Vagina (tissue), 2 donors: ENCODE data around the gene FTH1. TPM values are rescaled to one million over a fixed set of nuclear protein-coding genes. Genes with fewer than 3 reads are reported as not detected.
"Not testable (repeated sequence)": the region's sequence is repeated elsewhere in the genome, so short reads cannot be mapped to it uniquely, and the experiment has no call there.

Source experiments
- DNase-seq, 2 donors: peaks; one replicate each; pipeline ENCODE4 v3.0.0-alpha.2; 2017; ENCODE audit errors: extremely low spot score in 2 of 2
- H3K27ac ChIP-seq: fragments of 200-600 bp; sonication (generic); one replicate; pipeline ENCODE4 v1.5.1; 2019
- H3K27me3 ChIP-seq: fragments of 200-600 bp; sonication (generic); one replicate; pipeline ENCODE4 v1.5.1; 2019
- H3K36me3 ChIP-seq, 2 donors: fragments of 200-600 bp; sonication (generic); one replicate each; pipeline ENCODE4 v1.5.1; 2017 to 2019
- H3K4me1 ChIP-seq: fragments of 200-600 bp; sonication (generic); one replicate; pipeline ENCODE4 v1.5.1; 2019
- H3K4me3 ChIP-seq, 2 donors: fragments of 200-600 bp; sonication (generic); 1 replicate in 1 of 2; 2 replicates in 1 of 2; pipeline ENCODE4 v1.5.1; 2016 to 2019
- H3K9me3 ChIP-seq: fragments of 200-600 bp; sonication (generic); one replicate; pipeline ENCODE4 v1.5.1; 2019
- POLR2A ChIP-seq, 2 donors: fragments of 450-650 bp; IDR thresholded peaks; one replicate each; pipeline ENCODE4 v1.6.1; 2017; ENCODE audit warnings: antibody characterized with exemption in 2 of 2, mild to moderate bottlenecking in 2 of 2, moderate library complexity in 2 of 2
- POLR2AphosphoS5 ChIP-seq, 2 donors: sonication (generic); formaldehyde crosslinking; IDR thresholded peaks; one replicate each; pipeline ENCODE4 v1.9.0; 2017; ENCODE audit warnings: antibody characterized with exemption in 2 of 2, mild to moderate bottlenecking in 2 of 2, low read depth in 1 of 2; ENCODE audit not compliant: insufficient read depth in 1 of 2
- intact Hi-C: fragments of 100-400 bp; cut with DNase I; formaldehyde crosslinking; loops from one replicate; pipeline ENCODE4 v1.15.1; 2023
- total RNA-seq: library from RNA; depleted of rRNA; stranded (reverse); fragments of >200 nt; gene quantifications from one replicate; pipeline ENCODE4 v1.2.3, GENCODE V29; 2016
- TF ChIP-seq, protein P1 (sequence below), 3 experiments: fragments of 450-650 bp in 2 of 3; fragments of 200-600 bp in 1 of 3; sonication (generic) in 1 of 3; IDR thresholded peaks; one replicate each; pipeline ENCODE4 v1.5.1; 2017 to 2019; ENCODE audit warnings: antibody characterized with exemption in 3 of 3, mild to moderate bottlenecking in 2 of 3, moderate library complexity in 2 of 3

Gene FTH1
- total RNA-seq, 1 donor from 2014 or later, result 2,421 TPM

DNA sequence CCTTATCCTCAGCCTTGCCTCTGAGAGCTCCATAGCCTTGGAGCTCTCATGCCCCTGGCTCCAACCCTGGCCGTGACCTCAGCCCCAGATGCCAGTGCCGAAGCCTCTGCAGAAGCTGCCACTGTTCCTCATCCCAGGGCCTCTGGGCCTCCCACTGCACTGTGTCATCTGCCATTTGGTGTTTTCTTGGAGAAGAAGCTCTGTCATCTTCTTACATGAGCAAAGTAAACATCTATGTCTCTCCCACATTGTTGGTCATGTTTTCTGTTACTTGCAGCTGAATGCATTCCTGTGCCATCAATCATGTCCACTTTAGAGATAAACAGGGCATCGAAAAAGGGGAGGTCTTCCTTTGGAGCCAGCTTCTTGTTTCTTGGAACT is 45.0 kb upstream of the FTH1 start:
- no peak overlapping the region for H3K27ac ChIP-seq
- intact Hi-C loops, result loop anchor here (5.0 kb wide), 1 partner anchor 200 kb away; no protein-coding TSS in a partner anchor

GRCh38 chr11:62011881-62012280 is 44.4 kb upstream of the FTH1 start:
- TF ChIP-seq POLR2A (IDR thresholded peaks at IDR 0.05) (no peak), POLR2AphosphoS5 (IDR thresholded peaks at IDR 0.05; ENCODE audit: insufficient read depth in 1 of 2, low read depth in 1 of 2) (no peak)
- TF ChIP-seq, protein P1, sequence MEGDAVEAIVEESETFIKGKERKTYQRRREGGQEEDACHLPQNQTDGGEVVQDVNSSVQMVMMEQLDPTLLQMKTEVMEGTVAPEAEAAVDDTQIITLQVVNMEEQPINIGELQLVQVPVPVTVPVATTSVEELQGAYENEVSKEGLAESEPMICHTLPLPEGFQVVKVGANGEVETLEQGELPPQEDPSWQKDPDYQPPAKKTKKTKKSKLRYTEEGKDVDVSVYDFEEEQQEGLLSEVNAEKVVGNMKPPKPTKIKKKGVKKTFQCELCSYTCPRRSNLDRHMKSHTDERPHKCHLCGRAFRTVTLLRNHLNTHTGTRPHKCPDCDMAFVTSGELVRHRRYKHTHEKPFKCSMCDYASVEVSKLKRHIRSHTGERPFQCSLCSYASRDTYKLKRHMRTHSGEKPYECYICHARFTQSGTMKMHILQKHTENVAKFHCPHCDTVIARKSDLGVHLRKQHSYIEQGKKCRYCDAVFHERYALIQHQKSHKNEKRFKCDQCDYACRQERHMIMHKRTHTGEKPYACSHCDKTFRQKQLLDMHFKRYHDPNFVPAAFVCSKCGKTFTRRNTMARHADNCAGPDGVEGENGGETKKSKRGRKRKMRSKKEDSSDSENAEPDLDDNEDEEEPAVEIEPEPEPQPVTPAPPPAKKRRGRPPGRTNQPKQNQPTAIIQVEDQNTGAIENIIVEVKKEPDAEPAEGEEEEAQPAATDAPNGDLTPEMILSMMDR (IDR thresholded peaks at IDR 0.05), result no peak
- DNase-seq, result no peak
- Histone ChIP-seq H3K9me3 (no peaks in the 10 kb centered on the region), H3K4me3 (no peak overlapping the region), H3K27me3 (no peaks in the 10 kb centered on the region), H3K4me1 (no peaks in the 10 kb centered on the region), H3K36me3 (no peaks in the 10 kb centered on the region), H3K27ac (no peak overlapping the region)
- intact Hi-C loops, result loop anchor here (5.0 kb wide), 1 partner anchor 200 kb away; no protein-coding TSS in a partner anchor

More for the DNA sequence above, 45.0 kb upstream of the FTH1 start:
- no peak overlapping the region for H3K4me3 ChIP-seq
- H3K4me1 ChIP-seq, result no peaks in the 10 kb centered on the region
- TF ChIP-seq POLR2AphosphoS5 (IDR thresholded peaks at IDR 0.05; ENCODE audit: insufficient read depth in 1 of 2, low read depth in 1 of 2), result no peak
- no peaks in the 10 kb centered on the region for H3K27me3 ChIP-seq
- no peak for DNase-seq
- H3K9me3 ChIP-seq, result no peaks in the 10 kb centered on the region
- H3K36me3 ChIP-seq, result no peaks in the 10 kb centered on the region

DNA sequence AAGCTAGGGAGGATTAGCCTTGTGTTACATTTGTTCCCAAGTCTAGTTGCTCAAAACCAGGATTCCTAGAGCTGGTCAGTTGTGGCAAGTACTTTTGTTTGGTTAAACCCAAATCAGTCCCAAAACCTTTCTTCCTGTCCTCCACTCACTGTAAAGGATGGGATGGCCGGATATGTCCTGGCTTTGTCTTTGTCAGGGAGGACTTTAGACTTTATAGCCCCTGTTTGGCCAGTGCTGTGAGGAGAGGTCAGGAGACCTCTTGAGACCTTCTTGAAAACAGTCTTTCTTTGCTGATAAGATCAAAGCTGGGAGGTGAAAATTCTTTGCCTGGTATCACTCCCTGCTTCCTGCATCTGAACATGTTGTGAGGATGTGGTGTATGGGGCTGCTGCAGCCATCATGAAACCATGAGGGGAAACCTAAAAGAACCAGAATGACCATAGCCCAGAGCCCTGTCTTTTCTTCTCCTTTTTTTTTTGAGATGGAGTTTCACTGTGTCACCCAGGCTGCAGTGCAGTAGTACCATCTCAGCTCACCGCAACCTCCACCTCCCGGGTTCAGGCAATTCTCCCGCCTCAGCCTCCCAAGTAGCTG is 43.6 kb upstream of the FTH1 start:
- Histone ChIP-seq H3K4me1 (no peaks in the 10 kb centered on the region), H3K27me3 (no peaks in the 10 kb centered on the region), H3K9me3 (no peaks in the 10 kb centered on the region), H3K27ac (no peak overlapping the region), H3K4me3 (no peak overlapping the region), H3K36me3 (no peaks in the 10 kb centered on the region)
- no peak for DNase-seq
- TF ChIP-seq, protein P1 (IDR thresholded peaks at IDR 0.05), result no peak
- TF ChIP-seq POLR2A (IDR thresholded peaks at IDR 0.05) (no peak), POLR2AphosphoS5 (IDR thresholded peaks at IDR 0.05; ENCODE audit: insufficient read depth in 1 of 2, low read depth in 1 of 2) (no peak)
- intact Hi-C loops, result loop anchor here (5.0 kb wide), 1 partner anchor 201 kb away; no protein-coding TSS in a partner anchor

GRCh38 chr11:62008193-62008592 is 40.8 kb upstream of the FTH1 start:
- no peak for TF ChIP-seq POLR2A (IDR thresholded peaks at IDR 0.05)
- H3K27me3 ChIP-seq, result no peaks in the 10 kb centered on the region
- no peaks in the 10 kb centered on the region for H3K9me3 ChIP-seq
- H3K36me3 ChIP-seq, result no peaks in the 10 kb centered on the region
- no peaks in the 10 kb centered on the region for H3K4me1 ChIP-seq
- H3K27ac ChIP-seq, result no peak overlapping the region
- intact Hi-C loops, result no loop called here
- DNase-seq, result no peak
- H3K4me3 ChIP-seq, result no peak overlapping the region

DNA sequence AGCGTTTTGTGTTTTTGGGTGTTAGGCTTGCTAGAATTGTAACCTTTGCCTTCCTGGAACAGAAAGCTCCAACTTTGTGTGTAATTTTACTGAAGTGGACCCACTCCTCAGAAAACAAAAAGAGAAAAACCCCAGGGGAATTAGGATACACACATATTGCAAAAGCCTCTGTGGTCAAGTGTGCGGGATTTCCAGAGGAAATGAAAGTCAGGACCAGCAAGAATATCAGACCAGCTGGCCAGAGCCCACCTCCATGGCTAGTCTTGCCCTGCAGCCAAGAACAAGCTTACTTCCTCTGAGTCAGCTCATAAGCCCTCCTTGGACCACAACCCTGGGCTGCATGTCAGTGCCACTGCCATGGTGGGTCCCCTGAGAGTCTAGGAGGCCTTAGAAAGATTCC is 37.0 kb upstream of the FTH1 start:
- no peaks in the 10 kb centered on the region for H3K27me3 ChIP-seq
- no peak overlapping the region for H3K27ac ChIP-seq
- no peaks in the 10 kb centered on the region for H3K9me3 ChIP-seq
- no peaks in the 10 kb centered on the region for H3K36me3 ChIP-seq
- intact Hi-C loops, result no loop called here
- no peak overlapping the region for H3K4me3 ChIP-seq
- no peaks in the 10 kb centered on the region for H3K4me1 ChIP-seq
- no peak for TF ChIP-seq POLR2AphosphoS5 (IDR thresholded peaks at IDR 0.05; ENCODE audit: insufficient read depth in 1 of 2, low read depth in 1 of 2)
- TF ChIP-seq POLR2A (IDR thresholded peaks at IDR 0.05), result no peak
- TF ChIP-seq, protein P1 (IDR thresholded peaks at IDR 0.05), result no peak
- no peak for DNase-seq

DNA sequence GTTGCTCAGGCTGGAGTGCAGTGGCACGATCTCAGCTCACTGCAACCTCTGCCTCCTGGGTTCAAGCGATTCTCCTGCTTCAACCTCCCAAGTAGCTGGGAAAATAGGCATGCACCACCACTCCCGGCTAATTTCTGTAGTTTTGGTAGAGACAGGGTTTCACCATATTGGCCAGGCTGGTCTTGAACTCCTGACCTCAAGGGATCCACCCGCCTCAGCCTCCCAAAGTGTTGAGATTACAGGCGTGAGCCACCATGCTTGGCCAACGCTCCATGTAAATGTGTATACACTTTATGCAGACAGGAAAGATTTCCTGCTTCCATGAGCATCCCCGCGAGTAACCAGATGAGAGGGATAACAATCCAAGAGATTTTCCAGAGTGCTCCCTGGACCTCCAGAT is 34.8 kb upstream of the FTH1 start:
- H3K4me3 ChIP-seq, H3K27ac ChIP-seq, H3K4me1 ChIP-seq, intact Hi-C loops, DNase-seq, H3K36me3 ChIP-seq, H3K27me3 ChIP-seq, H3K9me3 ChIP-seq: not testable (repeated sequence)
